Activated CD4-positive, alpha-beta T cell treated with anti-CD3 and anti-CD28 coated beads, Interleukin-2, amount 10 ng/mL, durations not matched to agents 24 days and 14 days (primary cell): Measurements from ENCODE around the gene FAF1. TPM values are rescaled to one million over a fixed set of nuclear protein-coding genes. Genes with fewer than 3 reads are reported as not detected.
A peak's percentile ranks its signal among the peaks of the same experiment; 100 is the strongest.
"Not testable (repeated sequence)": the region's sequence is repeated elsewhere in the genome, so short reads cannot be mapped to it uniquely, and the experiment has no call there.

ENCODE experiments used
- DNase-seq: peaks from one replicate; pipeline ENCODE4 v3.0.0; 2022
- H3K27ac Mint-ChIP-seq: one replicate; pipeline ENCODE4 v1.8.0; 2022; ENCODE audit warnings: mild to moderate bottlenecking, mixed read lengths
- H3K27me3 Mint-ChIP-seq: one replicate; pipeline ENCODE4 v1.8.0; 2022; ENCODE audit warnings: mixed read lengths
- H3K36me3 Mint-ChIP-seq: one replicate; pipeline ENCODE4 v1.8.0; 2022; ENCODE audit warnings: low read depth, mild to moderate bottlenecking, mixed read lengths
- H3K4me1 Mint-ChIP-seq: one replicate; pipeline ENCODE4 v1.8.0; 2021; ENCODE audit warnings: mixed read lengths
- H3K4me3 Mint-ChIP-seq: one replicate; pipeline ENCODE4 v1.8.0; 2022; ENCODE audit warnings: mild to moderate bottlenecking, moderate library complexity, mixed read lengths
- H3K9me3 Mint-ChIP-seq: one replicate; pipeline ENCODE4 v1.8.0; 2021; ENCODE audit warnings: mixed read lengths
- intact Hi-C: fragments of 100-400 bp; cut with micrococcal nuclease; formaldehyde crosslinking; loops from one replicate; pipeline ENCODE4 v1.15.1; 2023
- total RNA-seq: library from RNA; stranded (reverse); gene quantifications from 2 replicates; pipeline ENCODE4 v1.2.3, GENCODE V29; 2022

The FAF1 gene
- total RNA-seq, 1 donor from 2014 or later, result 63.7 TPM

- Mint-ChIP-seq H3K4me1 (peaks cover 21% of the 10 kb centered on the region), H3K9me3 (no peaks in the 10 kb centered on the region), H3K27me3 (peaks cover 10% of the 10 kb centered on the region), H3K27ac (no peak overlapping the region), H3K4me3 (no peak overlapping the region), H3K36me3 (peaks cover 2% of the 10 kb centered on the region)
- intact Hi-C loops, result loop anchor here (5.0 to 10.0 kb wide), 3 partner anchors 192 to 910 kb away; partner anchors contain the start of genes EPS15 and NRDC
- DNase-seq, result no peak
These were observed 6.9 kb upstream of the FAF1 start for GRCh38 chr1:50966991-50967390.

- Mint-ChIP-seq H3K4me3 (no peak overlapping the region), H3K4me1 (peaks cover 17% of the 10 kb centered on the region), H3K27ac (no peak overlapping the region), H3K9me3 (no peaks in the 10 kb centered on the region), H3K27me3 (peaks cover 13% of the 10 kb centered on the region), H3K36me3 (peaks cover 2% of the 10 kb centered on the region)
- intact Hi-C loops, result loop anchor here (5.0 to 10.0 kb wide), 4 partner anchors 190 to 912 kb away; partner anchors contain the start of genes EPS15, NRDC and RNF11
- DNase-seq, result no peak
These were observed 4.8 kb upstream of the FAF1 start for GRCh38 chr1:50964863-50965262.

- intact Hi-C loops, result loop anchor here (2.0 kb wide), 1 partner anchor 29 kb away; no protein-coding TSS in a partner anchor
- peaks cover 2% of the 10 kb centered on the region for H3K36me3 Mint-ChIP-seq
- no peaks in the 10 kb centered on the region for H3K9me3 Mint-ChIP-seq
- peaks cover 22% of the 10 kb centered on the region for H3K4me1 Mint-ChIP-seq
- DNase-seq, result no peak
- H3K27ac Mint-ChIP-seq, result peak overlapping the region; percentile 86
- peaks cover 7% of the 10 kb centered on the region for H3K27me3 Mint-ChIP-seq
- H3K4me3 Mint-ChIP-seq, result peak overlapping the region; percentile 87
These were observed 659 bp downstream of the FAF1 start for GRCh38 chr1:50959303-50959912.

GRCh38 chr1:50955116-50955515 lies 5.0 kb downstream of the FAF1 start:
- Mint-ChIP-seq H3K27ac (no peak overlapping the region), H3K27me3 (peaks cover under 1% of the 10 kb centered on the region), H3K4me1 (peaks cover 18% of the 10 kb centered on the region), H3K4me3 (no peak overlapping the region), H3K36me3 (peaks cover 6% of the 10 kb centered on the region), H3K9me3 (no peaks in the 10 kb centered on the region)
- DNase-seq, result peak; percentile 28
- intact Hi-C loops, result no loop called here

GRCh38 chr1:50952566-50952965 lies 7.5 kb downstream of the FAF1 start:
- H3K9me3 Mint-ChIP-seq, intact Hi-C loops, H3K27ac Mint-ChIP-seq, H3K27me3 Mint-ChIP-seq, H3K4me3 Mint-ChIP-seq, H3K36me3 Mint-ChIP-seq: not testable (repeated sequence)
- peaks cover 13% of the 10 kb centered on the region for H3K4me1 Mint-ChIP-seq
- DNase-seq, result peak; percentile 14

GRCh38 chr1:50950396-50950795 lies 9.7 kb downstream of the FAF1 start:
- Mint-ChIP-seq H3K27ac (no peak overlapping the region), H3K4me3 (no peak overlapping the region), H3K4me1 (peaks cover 13% of the 10 kb centered on the region), H3K36me3 (peaks cover 7% of the 10 kb centered on the region), H3K9me3 (no peaks in the 10 kb centered on the region), H3K27me3 (no peaks in the 10 kb centered on the region)
- no peak for DNase-seq
- intact Hi-C loops, result no loop called here

GRCh38 chr1:50949286-50949982 lies 10.6 kb downstream of the FAF1 start:
- H3K27me3 Mint-ChIP-seq, result no peaks in the 10 kb centered on the region
- H3K4me1 Mint-ChIP-seq, result peaks cover 9% of the 10 kb centered on the region
- no peaks in the 10 kb centered on the region for H3K9me3 Mint-ChIP-seq
- DNase-seq, result peak; percentile 28
- H3K27ac Mint-ChIP-seq, result no peak overlapping the region
- peaks cover 7% of the 10 kb centered on the region for H3K36me3 Mint-ChIP-seq
- intact Hi-C loops, result no loop called here
- no peak overlapping the region for H3K4me3 Mint-ChIP-seq

GRCh38 chr1:50942334-50942733 lies 17.7 kb downstream of the FAF1 start:
- intact Hi-C loops, result no loop called here
- Mint-ChIP-seq H3K36me3 (peaks cover 6% of the 10 kb centered on the region), H3K4me1 (peaks cover 2% of the 10 kb centered on the region), H3K4me3 (no peak overlapping the region), H3K27ac (no peak overlapping the region), H3K27me3 (no peaks in the 10 kb centered on the region), H3K9me3 (no peaks in the 10 kb centered on the region)
- no peak for DNase-seq

- Mint-ChIP-seq H3K27me3 (no peaks in the 10 kb centered on the region), H3K27ac (no peak overlapping the region), H3K4me3 (no peak overlapping the region), H3K9me3 (no peaks in the 10 kb centered on the region), H3K4me1 (no peaks in the 10 kb centered on the region), H3K36me3 (peaks cover 6% of the 10 kb centered on the region)
- DNase-seq, result no peak
- intact Hi-C loops, result no loop called here
These were observed 19.8 kb downstream of the FAF1 start for GRCh38 chr1:50940291-50940690.

- intact Hi-C loops, result no loop called here
- H3K4me3 Mint-ChIP-seq, result no peak overlapping the region
- H3K9me3 Mint-ChIP-seq, result no peaks in the 10 kb centered on the region
- peaks cover 5% of the 10 kb centered on the region for H3K4me1 Mint-ChIP-seq
- H3K27me3 Mint-ChIP-seq, result no peaks in the 10 kb centered on the region
- no peak overlapping the region for H3K27ac Mint-ChIP-seq
- H3K36me3 Mint-ChIP-seq, result peaks cover 2% of the 10 kb centered on the region
- no peak for DNase-seq
These were observed 23.7 kb downstream of the FAF1 start for GRCh38 chr1:50936321-50936720.

- H3K36me3 Mint-ChIP-seq, H3K27me3 Mint-ChIP-seq, intact Hi-C loops, H3K9me3 Mint-ChIP-seq, H3K27ac Mint-ChIP-seq, H3K4me3 Mint-ChIP-seq: not testable (repeated sequence)
- DNase-seq, result peak; percentile 27
- peaks cover 12% of the 10 kb centered on the region for H3K4me1 Mint-ChIP-seq
These were observed 24.8 kb downstream of the FAF1 start for GRCh38 chr1:50935276-50935675.

GRCh38 chr1:50934838-50935237 lies 25.2 kb downstream of the FAF1 start:
- intact Hi-C loops, result no loop called here
- H3K36me3 Mint-ChIP-seq, result no peaks in the 10 kb centered on the region
- H3K27me3 Mint-ChIP-seq, result no peaks in the 10 kb centered on the region

GRCh38 chr1:50933770-50934169 lies 26.3 kb downstream of the FAF1 start:
- intact Hi-C loops, H3K27ac Mint-ChIP-seq, H3K9me3 Mint-ChIP-seq, H3K4me3 Mint-ChIP-seq, H3K36me3 Mint-ChIP-seq, H3K27me3 Mint-ChIP-seq, DNase-seq: not testable (repeated sequence)
- peaks cover 17% of the 10 kb centered on the region for H3K4me1 Mint-ChIP-seq

More at GRCh38 chr1:50934838-50935237, 25.2 kb downstream of the FAF1 start:
- H3K4me3 Mint-ChIP-seq, result no peak overlapping the region
- H3K9me3 Mint-ChIP-seq, result no peaks in the 10 kb centered on the region
- DNase-seq, result no peak
- H3K27ac Mint-ChIP-seq, result no peak overlapping the region
- H3K4me1 Mint-ChIP-seq, result peaks cover 16% of the 10 kb centered on the region

GRCh38 chr1:50932043-50932442 lies 28.0 kb downstream of the FAF1 start:
- H3K9me3 Mint-ChIP-seq, H3K36me3 Mint-ChIP-seq, H3K27ac Mint-ChIP-seq, H3K27me3 Mint-ChIP-seq, intact Hi-C loops, DNase-seq, H3K4me3 Mint-ChIP-seq: not testable (repeated sequence)
- H3K4me1 Mint-ChIP-seq, result peaks cover 17% of the 10 kb centered on the region
